HEK293 (cell line): ENCODE data around the gene PIP5KL1.

Experiments used
- CTCF ChIA-PET: fragments of 350-600 bp; formaldehyde crosslinking; extraction: SDS; loops from one replicate; lab custom pipeline; 2021; ENCODE audit warnings: antibody characterized with exemption; lab: Yijun Ruan, JAX
- POLR2A ChIA-PET: fragments of 300-600 bp; formaldehyde crosslinking; extraction: SDS; loops from one replicate; lab custom pipeline; 2020; ENCODE audit warnings: antibody characterized with exemption, inconsistent platforms; lab: Yijun Ruan, JAX
- H3K27ac ChIP-seq: fragments of 200-500 bp; sonication (Bioruptor generic); 2 replicates; pipeline ENCODE4 v1.5.1; 2014; ENCODE audit warnings: low read depth, low read length, control low read depth, inconsistent platforms; ENCODE audit errors: extremely low read depth
- H3K36me3 ChIP-seq, 2 experiments: fragments of 200-500 bp in 1 of 2; sonication (Bioruptor generic) in 1 of 2; 1 replicate in 1 of 2; 2 replicates in 1 of 2; pipeline ENCODE4 v1.5.1; 2014 to 2017; ENCODE audit warnings: inconsistent platforms in 2 of 2, low read length in 2 of 2; ENCODE audit not compliant: control insufficient read depth in 2 of 2, insufficient read depth in 1 of 2
- H3K4me1 ChIP-seq: fragments of 200-500 bp; sonication (Bioruptor generic); 2 replicates; pipeline ENCODE4 v1.5.1; 2014; ENCODE audit warnings: mild to moderate bottlenecking, low read length, inconsistent platforms; ENCODE audit not compliant: control insufficient read depth, insufficient read depth
- H3K4me3 ChIP-seq: 2 replicates; pipeline ENCODE4 v1.5.1; 2011; ENCODE audit warnings: low read depth, mild to moderate bottlenecking, control low read depth, low read length, moderate library complexity
- H3K9me3 ChIP-seq: fragments of 200-500 bp; sonication (Bioruptor generic); 2 replicates; pipeline ENCODE4 v1.5.1; 2014; ENCODE audit warnings: low read depth, low read length, inconsistent platforms; ENCODE audit not compliant: control insufficient read depth, insufficient read depth
- GLIS1 ChIP-seq: fragments of 450-650 bp; formaldehyde crosslinking; IDR thresholded peaks from 2 replicates; pipeline ENCODE4 v1.5.1; 2016; ENCODE audit warnings: missing biosample characterization, missing genetic modification characterization
- KLF10 ChIP-seq: fragments of 450-650 bp; IDR thresholded peaks from 2 replicates; pipeline ENCODE4 v1.5.1; 2018; ENCODE audit warnings: missing biosample characterization, mild to moderate bottlenecking, missing genetic modification characterization
- YY1 ChIP-seq: fragments of 450-650 bp; formaldehyde crosslinking; IDR thresholded peaks from 2 replicates; pipeline ENCODE4 v1.5.1; 2018; ENCODE audit warnings: missing biosample characterization, missing genetic modification characterization
- YY2 ChIP-seq: fragments of 450-650 bp; formaldehyde crosslinking; IDR thresholded peaks from 2 replicates; pipeline ENCODE4 v1.5.1; 2016; ENCODE audit warnings: missing biosample characterization, missing genetic modification characterization
- ZBTB20 ChIP-seq: fragments of 450-650 bp; formaldehyde crosslinking; IDR thresholded peaks from 2 replicates; pipeline ENCODE4 v1.5.1; 2016; ENCODE audit warnings: missing biosample characterization, missing genetic modification characterization
- ZEB2 ChIP-seq: fragments of 450-650 bp; formaldehyde crosslinking; IDR thresholded peaks from 2 replicates; pipeline ENCODE4 v1.5.1; 2016; ENCODE audit warnings: missing biosample characterization, missing genetic modification characterization
- ZFHX2 ChIP-seq: fragments of 450-650 bp; formaldehyde crosslinking; conservative IDR thresholded peaks from 2 replicates; pipeline ENCODE4 v1.5.1; 2016; ENCODE audit warnings: missing biosample characterization, missing genetic modification characterization
- ZFP37 ChIP-seq: fragments of 450-650 bp; formaldehyde crosslinking; IDR thresholded peaks from 2 replicates; pipeline ENCODE4 v1.5.1; 2016; ENCODE audit warnings: missing biosample characterization, missing genetic modification characterization
- ZFP41 ChIP-seq: fragments of 450-650 bp; formaldehyde crosslinking; IDR thresholded peaks from 2 replicates; pipeline ENCODE4 v1.5.1; 2016; ENCODE audit warnings: missing biosample characterization, missing genetic modification characterization, borderline replicate concordance
- ZNF133 ChIP-seq: fragments of 450-650 bp; formaldehyde crosslinking; IDR thresholded peaks from 2 replicates; pipeline ENCODE4 v1.5.1; 2016; ENCODE audit warnings: missing biosample characterization, missing genetic modification characterization
- ZNF140 ChIP-seq: fragments of 450-650 bp; formaldehyde crosslinking; IDR thresholded peaks from 2 replicates; pipeline ENCODE4 v1.5.1; 2016; ENCODE audit warnings: missing biosample characterization, missing genetic modification characterization
- ZNF2 ChIP-seq: fragments of 450-650 bp; formaldehyde crosslinking; IDR thresholded peaks from 2 replicates; pipeline ENCODE4 v1.5.1; 2016; ENCODE audit warnings: missing biosample characterization, missing genetic modification characterization
- ZNF324 ChIP-seq: fragments of 450-650 bp; formaldehyde crosslinking; IDR thresholded peaks from 2 replicates; pipeline ENCODE4 v1.5.1; 2016; ENCODE audit warnings: missing biosample characterization, missing genetic modification characterization
- ZNF366 ChIP-seq: fragments of 450-650 bp; formaldehyde crosslinking; conservative IDR thresholded peaks from 2 replicates; pipeline ENCODE4 v1.5.1; 2016; ENCODE audit warnings: missing biosample characterization, missing genetic modification characterization
- ZNF416 ChIP-seq: fragments of 450-650 bp; formaldehyde crosslinking; IDR thresholded peaks from 2 replicates; pipeline ENCODE4 v1.5.1; 2016; ENCODE audit warnings: missing biosample characterization, missing genetic modification characterization
- ZNF426 ChIP-seq: fragments of 450-650 bp; formaldehyde crosslinking; IDR thresholded peaks from 2 replicates; pipeline ENCODE4 v1.5.1; 2017; ENCODE audit warnings: missing biosample characterization, missing genetic modification characterization, mild to moderate bottlenecking, inconsistent platforms, moderate library complexity
- ZNF544 ChIP-seq: fragments of 450-650 bp; formaldehyde crosslinking; IDR thresholded peaks from 2 replicates; pipeline ENCODE4 v1.5.0; 2017; ENCODE audit warnings: missing biosample characterization, missing genetic modification characterization
- ZNF548 ChIP-seq: fragments of 450-650 bp; formaldehyde crosslinking; IDR thresholded peaks from 2 replicates; pipeline ENCODE4 v1.5.1; 2016; ENCODE audit warnings: missing biosample characterization, missing genetic modification characterization
- ZNF610 ChIP-seq: fragments of 450-650 bp; formaldehyde crosslinking; IDR thresholded peaks from 2 replicates; pipeline ENCODE4 v1.5.1; 2016; ENCODE audit warnings: missing biosample characterization, missing genetic modification characterization, borderline replicate concordance
- ZNF629 ChIP-seq: fragments of 450-650 bp; formaldehyde crosslinking; IDR thresholded peaks from 2 replicates; pipeline ENCODE4 v1.5.1; 2017; ENCODE audit warnings: missing biosample characterization, missing genetic modification characterization
- ZNF677 ChIP-seq: fragments of 450-650 bp; IDR thresholded peaks from 2 replicates; pipeline ENCODE4 v1.5.0; 2018; ENCODE audit warnings: missing biosample characterization, mild to moderate bottlenecking, missing genetic modification characterization, moderate library complexity
- ZNF777 ChIP-seq: fragments of 450-650 bp; formaldehyde crosslinking; IDR thresholded peaks from 2 replicates; pipeline ENCODE4 v1.5.1; 2017; ENCODE audit warnings: missing biosample characterization, missing genetic modification characterization, borderline replicate concordance
- TF ChIP-seq, protein P1 (sequence below): fragments of 450-650 bp; formaldehyde crosslinking; IDR thresholded peaks from 2 replicates; pipeline ENCODE4 v1.5.1; 2016; ENCODE audit warnings: missing biosample characterization, missing genetic modification characterization, borderline replicate concordance
- TF ChIP-seq, protein P2 (sequence below): fragments of 450-650 bp; formaldehyde crosslinking; IDR thresholded peaks from 2 replicates; pipeline ENCODE4 v1.5.1; 2017; ENCODE audit warnings: missing biosample characterization, mild to moderate bottlenecking, missing genetic modification characterization, moderate library complexity
- TF ChIP-seq, protein P3 (sequence below): fragments of 450-650 bp; formaldehyde crosslinking; IDR thresholded peaks from 2 replicates; pipeline ENCODE4 v1.5.1; 2016; ENCODE audit warnings: missing biosample characterization, missing genetic modification characterization
- TF ChIP-seq, protein P4 (sequence below): fragments of 450-650 bp; formaldehyde crosslinking; IDR thresholded peaks from 2 replicates; pipeline ENCODE4 v1.5.1; 2016; ENCODE audit warnings: missing biosample characterization, missing genetic modification characterization

PIP5KL1 gene

DNA sequence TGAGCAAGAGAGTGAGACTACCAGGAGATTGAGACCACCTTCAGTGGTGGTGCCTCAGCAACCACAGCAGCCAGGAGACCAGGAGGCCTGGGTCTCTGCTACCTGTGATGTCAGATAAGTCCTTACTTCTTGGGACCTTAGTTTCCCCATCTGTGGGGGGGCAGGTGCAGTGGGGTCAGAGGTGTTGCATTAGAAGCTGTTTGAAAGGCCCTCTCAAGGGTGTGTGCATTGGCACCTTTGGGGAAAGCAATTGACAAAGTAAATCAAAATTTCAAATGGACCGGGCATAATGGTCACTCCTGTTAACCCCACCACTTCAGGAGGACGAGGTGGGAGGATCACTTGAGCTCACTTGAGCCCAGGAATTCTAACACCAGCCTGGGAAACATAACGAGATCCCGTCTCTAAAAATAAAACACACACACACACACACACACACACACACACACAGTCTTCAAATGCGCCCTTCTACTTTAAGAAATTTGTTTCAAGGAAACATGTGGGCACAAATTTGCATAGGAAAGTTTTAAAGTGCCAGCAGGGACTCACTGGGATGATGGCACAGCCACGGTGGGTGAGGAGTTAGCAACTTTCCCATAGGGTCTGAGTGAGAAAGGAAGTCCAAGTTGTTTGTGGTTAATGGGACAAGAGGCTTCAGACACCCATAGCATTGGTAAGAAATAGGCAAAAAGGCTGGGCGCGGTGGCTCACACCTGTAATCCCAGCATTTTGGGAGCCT is 51.8 kb downstream of the PIP5KL1 start:
- H3K27ac ChIP-seq = no peak overlapping the region
- H3K4me3 ChIP-seq = no peak overlapping the region
- H3K9me3 ChIP-seq = no peaks in the 10 kb centered on the region
- ChIA-PET POLR2A (interaction anchor here (0.6 to 0.8 kb wide), 4 partner anchors 78 to 319 kb away, joined by 3 to 15 read pairs (median 5); partner anchors contain the start of gene CDK9), CTCF (interaction anchor here (0.6 to 2.5 kb wide), 4 partner anchors 42 to 375 kb away, joined by 3 to 7 read pairs (median 3); partner anchors contain the start of gene TOR2A)
- no peaks in the 10 kb centered on the region; the same call in 1 of the 2 replicates for H3K4me1 ChIP-seq
- TF ChIP-seq ZNF324 (tag by site-specific recombination) (no peak), ZNF629 (tag by site-specific recombination) (no peak), ZNF544 (tag by site-specific recombination) (no peak), ZNF140 (no peak), ZFP41 (tag by site-specific recombination) (no peak), ZNF133 (tag by site-specific recombination) (no peak), ZFHX2 (tag by site-specific recombination) (no peak), ZNF777 (tag by site-specific recombination) (no peak)
- TF ChIP-seq, protein P1, sequence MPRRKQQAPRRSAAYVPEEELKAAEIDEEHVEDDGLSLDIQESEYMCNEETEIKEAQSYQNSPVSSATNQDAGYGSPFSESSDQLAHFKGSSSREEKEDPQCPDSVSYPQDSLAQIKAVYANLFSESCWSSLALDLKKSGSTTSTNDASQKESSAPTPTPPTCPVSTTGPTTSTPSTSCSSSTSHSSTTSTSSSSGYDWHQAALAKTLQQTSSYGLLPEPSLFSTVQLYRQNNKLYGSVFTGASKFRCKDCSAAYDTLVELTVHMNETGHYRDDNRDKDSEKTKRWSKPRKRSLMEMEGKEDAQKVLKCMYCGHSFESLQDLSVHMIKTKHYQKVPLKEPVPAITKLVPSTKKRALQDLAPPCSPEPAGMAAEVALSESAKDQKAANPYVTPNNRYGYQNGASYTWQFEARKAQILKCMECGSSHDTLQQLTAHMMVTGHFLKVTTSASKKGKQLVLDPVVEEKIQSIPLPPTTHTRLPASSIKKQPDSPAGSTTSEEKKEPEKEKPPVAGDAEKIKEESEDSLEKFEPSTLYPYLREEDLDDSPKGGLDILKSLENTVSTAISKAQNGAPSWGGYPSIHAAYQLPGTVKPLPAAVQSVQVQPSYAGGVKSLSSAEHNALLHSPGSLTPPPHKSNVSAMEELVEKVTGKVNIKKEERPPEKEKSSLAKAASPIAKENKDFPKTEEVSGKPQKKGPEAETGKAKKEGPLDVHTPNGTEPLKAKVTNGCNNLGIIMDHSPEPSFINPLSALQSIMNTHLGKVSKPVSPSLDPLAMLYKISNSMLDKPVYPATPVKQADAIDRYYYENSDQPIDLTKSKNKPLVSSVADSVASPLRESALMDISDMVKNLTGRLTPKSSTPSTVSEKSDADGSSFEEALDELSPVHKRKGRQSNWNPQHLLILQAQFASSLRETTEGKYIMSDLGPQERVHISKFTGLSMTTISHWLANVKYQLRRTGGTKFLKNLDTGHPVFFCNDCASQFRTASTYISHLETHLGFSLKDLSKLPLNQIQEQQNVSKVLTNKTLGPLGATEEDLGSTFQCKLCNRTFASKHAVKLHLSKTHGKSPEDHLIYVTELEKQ (tag by site-specific recombination) = no peak
- TF ChIP-seq, protein P2, sequence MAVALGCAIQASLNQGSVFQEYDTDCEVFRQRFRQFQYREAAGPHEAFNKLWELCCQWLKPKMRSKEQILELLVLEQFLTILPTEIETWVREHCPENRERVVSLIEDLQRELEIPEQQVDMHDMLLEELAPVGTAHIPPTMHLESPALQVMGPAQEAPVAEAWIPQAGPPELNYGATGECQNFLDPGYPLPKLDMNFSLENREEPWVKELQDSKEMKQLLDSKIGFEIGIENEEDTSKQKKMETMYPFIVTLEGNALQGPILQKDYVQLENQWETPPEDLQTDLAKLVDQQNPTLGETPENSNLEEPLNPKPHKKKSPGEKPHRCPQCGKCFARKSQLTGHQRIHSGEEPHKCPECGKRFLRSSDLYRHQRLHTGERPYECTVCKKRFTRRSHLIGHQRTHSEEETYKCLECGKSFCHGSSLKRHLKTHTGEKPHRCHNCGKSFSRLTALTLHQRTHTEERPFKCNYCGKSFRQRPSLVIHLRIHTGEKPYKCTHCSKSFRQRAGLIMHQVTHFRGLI = no peak
- TF ChIP-seq, protein P3, sequence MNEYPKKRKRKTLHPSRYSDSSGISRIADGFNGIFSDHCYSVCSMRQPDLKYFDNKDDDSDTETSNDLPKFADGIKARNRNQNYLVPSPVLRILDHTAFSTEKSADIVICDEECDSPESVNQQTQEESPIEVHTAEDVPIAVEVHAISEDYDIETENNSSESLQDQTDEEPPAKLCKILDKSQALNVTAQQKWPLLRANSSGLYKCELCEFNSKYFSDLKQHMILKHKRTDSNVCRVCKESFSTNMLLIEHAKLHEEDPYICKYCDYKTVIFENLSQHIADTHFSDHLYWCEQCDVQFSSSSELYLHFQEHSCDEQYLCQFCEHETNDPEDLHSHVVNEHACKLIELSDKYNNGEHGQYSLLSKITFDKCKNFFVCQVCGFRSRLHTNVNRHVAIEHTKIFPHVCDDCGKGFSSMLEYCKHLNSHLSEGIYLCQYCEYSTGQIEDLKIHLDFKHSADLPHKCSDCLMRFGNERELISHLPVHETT (tag by site-specific recombination) = no peak
- peaks cover 0 to 4% of the 10 kb centered on the region in 2 experiments; a peak in 2 of 3 replicates for H3K36me3 ChIP-seq

DNA sequence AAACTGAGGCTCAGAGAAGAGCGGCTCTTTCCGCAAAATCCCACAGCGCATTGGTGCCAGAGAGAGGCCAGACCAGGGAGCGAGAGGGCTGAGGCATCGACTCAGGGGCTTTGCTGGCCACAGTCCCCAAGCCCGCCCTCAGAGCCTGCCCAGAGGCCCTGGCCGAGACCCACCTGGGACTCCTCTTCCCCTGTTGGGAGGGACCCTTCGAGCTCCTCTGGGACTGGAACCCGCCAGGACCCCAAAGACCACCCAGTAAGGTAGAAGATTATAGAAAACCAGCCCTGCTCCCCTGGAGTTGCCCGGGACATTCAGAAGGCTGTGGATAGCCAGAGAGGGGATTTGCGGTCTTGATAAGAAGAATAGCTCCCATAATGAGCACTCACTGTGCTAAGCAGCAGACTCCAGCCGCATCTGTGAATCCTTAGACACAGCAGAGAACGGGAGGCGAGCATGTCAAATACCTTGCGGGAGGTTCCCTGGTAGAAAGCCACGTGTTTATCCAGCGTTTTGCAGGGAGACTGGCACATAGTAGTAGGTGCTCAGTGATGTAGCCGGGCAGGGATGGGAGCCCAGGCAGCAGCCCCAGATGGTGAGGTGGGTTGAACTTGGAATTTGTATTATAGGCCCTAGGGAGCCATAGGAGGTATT is 52.5 kb downstream of the PIP5KL1 start:
- H3K9me3 ChIP-seq = no peaks in the 10 kb centered on the region
- POLR2A ChIA-PET = interaction anchor here (0.6 to 0.8 kb wide), 2 partner anchors 93 to 235 kb away, joined by 3 read pairs; partner anchors contain the start of gene CDK9
- CTCF ChIA-PET = interaction anchor here (0.5 to 2.5 kb wide), 4 partner anchors 34 to 288 kb away, joined by 3 to 7 read pairs (median 3); partner anchors contain the start of gene TOR2A
- no peaks in the 10 kb centered on the region; the same call in 1 of the 2 replicates for H3K4me1 ChIP-seq
- H3K36me3 ChIP-seq = peaks cover 0 to 8% of the 10 kb centered on the region in 2 experiments; a peak in 1 of 3 replicates
- peak overlapping the region; percentile 55 for H3K4me3 ChIP-seq
- H3K27ac ChIP-seq = peak overlapping the region; percentile 32; the same call in 1 of the 2 replicates
- TF ChIP-seq YY1 = no peak
- 0 out of 2 replicates have a peak, but pooled peaks have one; percentile 6 for TF ChIP-seq ZFP37 (tag by site-specific recombination)
- TF ChIP-seq ZNF548 (tag by site-specific recombination) = no peak
- TF ChIP-seq ZEB2 (tag by site-specific recombination) = 0 out of 2 replicates have a peak, but pooled peaks have one; percentile 10
- no peak for TF ChIP-seq KLF10 (tag by site-specific recombination)
- TF ChIP-seq ZNF610 = no peak
- TF ChIP-seq, protein P4, sequence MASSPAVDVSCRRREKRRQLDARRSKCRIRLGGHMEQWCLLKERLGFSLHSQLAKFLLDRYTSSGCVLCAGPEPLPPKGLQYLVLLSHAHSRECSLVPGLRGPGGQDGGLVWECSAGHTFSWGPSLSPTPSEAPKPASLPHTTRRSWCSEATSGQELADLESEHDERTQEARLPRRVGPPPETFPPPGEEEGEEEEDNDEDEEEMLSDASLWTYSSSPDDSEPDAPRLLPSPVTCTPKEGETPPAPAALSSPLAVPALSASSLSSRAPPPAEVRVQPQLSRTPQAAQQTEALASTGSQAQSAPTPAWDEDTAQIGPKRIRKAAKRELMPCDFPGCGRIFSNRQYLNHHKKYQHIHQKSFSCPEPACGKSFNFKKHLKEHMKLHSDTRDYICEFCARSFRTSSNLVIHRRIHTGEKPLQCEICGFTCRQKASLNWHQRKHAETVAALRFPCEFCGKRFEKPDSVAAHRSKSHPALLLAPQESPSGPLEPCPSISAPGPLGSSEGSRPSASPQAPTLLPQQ (tag by site-specific recombination) = no peak
- TF ChIP-seq ZNF2 (tag by site-specific recombination) = no peak
- no peak for TF ChIP-seq ZNF677 (tag by site-specific recombination)
- no peak for TF ChIP-seq ZNF324 (tag by site-specific recombination)
- no peak for TF ChIP-seq ZNF416 (tag by site-specific recombination)
- no peak for TF ChIP-seq YY2 (tag by site-specific recombination)
- TF ChIP-seq ZNF426 (tag by site-specific recombination) = no peak
- TF ChIP-seq ZNF366 (tag by site-specific recombination) = no peak
- TF ChIP-seq ZBTB20 (tag by site-specific recombination) = no peak
- TF ChIP-seq ZFP41 (tag by site-specific recombination) = no peak
- 0 out of 2 replicates have a peak, but pooled peaks have one; percentile 5 for TF ChIP-seq GLIS1
